D341Med (cell line): Measurements from ENCODE around the gene AGTRAP.

Experiments used
- DNase-seq: peaks from one replicate; pipeline ENCODE4 v3.0.0; 2012; ENCODE audit warnings: low spot score

The AGTRAP gene

GRCh38 chr1:11736746-11737639 is 1.1 kb downstream of the AGTRAP start:
- peak; percentile 61 for DNase-seq

DNA sequence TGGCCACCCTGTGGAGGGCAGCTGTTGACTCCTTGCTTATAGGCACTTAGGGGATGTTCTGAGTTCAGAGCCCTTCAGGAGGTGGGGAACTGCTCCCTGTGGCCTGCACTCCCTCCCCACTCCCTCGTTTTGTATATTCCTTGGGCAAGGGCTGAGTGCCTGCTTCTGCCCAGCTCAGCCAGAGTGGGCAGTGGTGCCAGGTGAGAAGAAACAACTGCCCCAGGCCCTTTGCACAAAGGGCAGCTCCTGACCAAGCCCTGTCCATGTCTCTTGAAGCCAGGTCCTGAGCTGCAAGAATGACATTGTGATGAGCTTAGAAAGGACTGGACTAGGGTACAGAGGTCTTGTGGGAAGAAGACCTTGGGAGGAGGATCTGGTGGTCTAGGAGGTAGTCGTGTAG is 2.2 kb downstream of the AGTRAP start:
- DNase-seq, result no peak

GRCh38 chr1:11738783-11739182 is 2.8 kb downstream of the AGTRAP start:
- DNase-seq, result no peak

GRCh38 chr1:11740258-11741192 is 4.6 kb downstream of the AGTRAP start:
- no peak for DNase-seq

DNA sequence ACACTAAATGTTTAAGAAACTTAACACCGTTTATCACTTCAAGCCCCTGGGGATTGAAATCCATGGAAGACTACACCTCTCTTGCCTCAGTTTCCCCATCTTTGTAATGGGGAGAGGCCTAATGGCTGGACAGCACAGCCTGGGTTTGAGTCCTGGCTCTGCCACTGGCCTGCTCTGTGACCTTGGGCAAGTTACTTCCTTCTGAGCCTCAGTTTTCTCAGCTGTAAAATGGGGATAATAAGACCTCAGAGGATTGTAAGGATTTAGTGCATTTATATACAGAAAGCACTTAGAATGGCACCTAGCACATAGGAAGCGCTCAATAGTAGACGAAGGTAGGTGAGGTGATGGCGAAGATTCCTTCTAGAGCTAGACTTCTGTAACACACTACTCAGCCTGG is 5.5 kb downstream of the AGTRAP start:
- no peak for DNase-seq

- DNase-seq, result no peak
Observed at GRCh38 chr1:11741919-11742558, 6.1 kb downstream of the AGTRAP start.

DNA sequence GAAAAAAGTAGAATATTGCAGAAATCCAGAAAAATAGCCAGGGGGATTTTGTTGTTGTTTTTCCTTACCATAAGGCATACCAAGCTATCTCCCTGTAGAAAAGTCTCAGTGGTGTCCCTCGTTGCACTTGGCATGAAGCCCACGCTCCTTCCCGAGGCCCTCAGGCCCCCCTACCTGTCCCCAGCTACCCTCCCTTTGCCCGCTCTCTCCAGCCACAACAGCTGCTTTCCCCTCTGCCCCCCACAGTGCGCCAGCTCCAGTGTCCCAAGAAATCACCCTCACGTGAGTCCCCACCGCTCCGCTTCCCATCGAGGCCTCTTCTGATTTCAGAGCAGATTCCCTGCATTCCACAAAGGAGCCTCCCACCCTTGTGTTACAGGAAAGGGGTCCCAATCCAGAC is 8.4 kb downstream of the AGTRAP start:
- no peak for DNase-seq

DNA sequence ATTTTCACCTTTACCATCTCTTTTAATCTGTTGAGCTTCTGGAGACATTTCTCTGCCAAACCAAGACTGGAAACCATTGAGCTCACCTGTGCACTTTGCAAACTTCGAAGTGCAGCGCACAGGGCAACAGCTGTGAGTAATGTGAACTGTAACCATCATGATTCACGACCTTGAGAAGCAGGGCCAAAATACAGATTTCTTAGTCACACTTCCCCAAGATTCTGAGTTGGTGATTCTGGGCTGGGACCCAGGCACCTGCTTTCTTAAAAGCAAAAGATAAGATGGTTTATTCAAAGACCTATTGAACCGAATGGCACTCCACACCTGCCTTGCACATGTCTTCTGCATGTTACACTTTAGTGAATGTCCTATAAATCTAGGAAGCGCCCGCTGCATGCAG is 10.2 kb downstream of the AGTRAP start:
- no peak for DNase-seq

GRCh38 chr1:11746795-11747487 is 11.0 kb downstream of the AGTRAP start:
- DNase-seq, result no peak

GRCh38 chr1:11748294-11749202 is 12.6 kb downstream of the AGTRAP start:
- DNase-seq, result no peak

- DNase-seq, result peak; percentile 73
Observed at GRCh38 chr1:11749203-11749689, 13.3 kb downstream of the AGTRAP start.

DNA sequence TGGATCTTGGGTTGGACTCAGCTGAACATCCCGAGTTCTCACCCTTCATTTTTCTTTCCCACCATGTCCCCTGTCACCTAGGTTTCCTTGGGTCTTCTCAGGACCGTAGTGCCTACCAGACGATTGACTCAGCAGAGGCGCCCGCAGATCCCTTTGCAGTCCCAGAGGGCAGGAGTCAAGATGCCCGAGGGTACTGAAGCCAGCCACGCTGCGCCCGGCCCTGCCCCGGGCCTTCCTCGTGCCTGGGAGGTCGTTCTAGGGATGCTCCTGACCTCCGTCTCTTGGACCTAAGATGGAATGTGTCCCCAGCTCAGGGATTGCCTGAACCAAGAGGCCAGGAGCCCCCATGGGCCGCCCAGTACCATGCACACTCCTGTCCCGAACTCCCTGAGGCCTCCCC is 14.1 kb downstream of the AGTRAP start:
- DNase-seq, result peak; percentile 8

- DNase-seq, result peak; percentile 8
Observed at GRCh38 chr1:11751087-11751486, 15.2 kb downstream of the AGTRAP start.

DNA sequence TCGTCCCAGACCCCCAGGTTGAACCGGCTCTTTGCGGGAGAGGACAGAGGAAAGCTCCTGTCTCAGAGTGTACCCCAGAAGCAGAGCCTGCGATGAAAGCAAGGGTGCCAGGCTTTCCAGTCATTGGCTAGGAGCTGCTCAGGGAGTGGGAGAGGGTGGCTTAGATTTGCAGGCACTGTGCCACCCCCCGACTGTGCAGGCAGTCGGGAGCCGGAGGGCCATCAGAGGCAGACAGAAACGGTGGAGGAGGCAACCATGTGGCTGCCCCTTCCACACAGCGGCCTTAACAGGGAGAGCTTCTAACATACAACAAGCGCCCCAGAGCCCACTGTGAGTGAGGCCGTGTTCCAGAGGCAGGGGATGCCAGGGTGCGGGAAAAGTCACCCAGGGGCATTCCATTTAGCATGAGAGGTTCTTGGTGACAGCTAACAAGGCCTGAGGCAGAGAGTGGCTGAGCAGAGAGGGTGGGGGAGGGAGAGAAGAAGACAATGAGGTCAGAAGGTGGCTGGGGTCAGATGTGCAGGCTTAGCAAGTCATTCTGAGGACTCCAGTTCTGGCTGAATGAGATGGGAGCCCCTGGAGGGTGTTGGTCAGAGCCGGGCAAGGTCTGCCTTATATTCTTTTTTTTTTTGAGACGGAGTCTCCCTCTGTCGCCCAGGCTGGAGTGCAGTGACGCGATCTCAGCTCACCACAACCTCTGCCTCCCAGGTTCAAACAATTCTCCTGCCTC is 16.6 kb downstream of the AGTRAP start:
- DNase-seq, result no peak

DNA sequence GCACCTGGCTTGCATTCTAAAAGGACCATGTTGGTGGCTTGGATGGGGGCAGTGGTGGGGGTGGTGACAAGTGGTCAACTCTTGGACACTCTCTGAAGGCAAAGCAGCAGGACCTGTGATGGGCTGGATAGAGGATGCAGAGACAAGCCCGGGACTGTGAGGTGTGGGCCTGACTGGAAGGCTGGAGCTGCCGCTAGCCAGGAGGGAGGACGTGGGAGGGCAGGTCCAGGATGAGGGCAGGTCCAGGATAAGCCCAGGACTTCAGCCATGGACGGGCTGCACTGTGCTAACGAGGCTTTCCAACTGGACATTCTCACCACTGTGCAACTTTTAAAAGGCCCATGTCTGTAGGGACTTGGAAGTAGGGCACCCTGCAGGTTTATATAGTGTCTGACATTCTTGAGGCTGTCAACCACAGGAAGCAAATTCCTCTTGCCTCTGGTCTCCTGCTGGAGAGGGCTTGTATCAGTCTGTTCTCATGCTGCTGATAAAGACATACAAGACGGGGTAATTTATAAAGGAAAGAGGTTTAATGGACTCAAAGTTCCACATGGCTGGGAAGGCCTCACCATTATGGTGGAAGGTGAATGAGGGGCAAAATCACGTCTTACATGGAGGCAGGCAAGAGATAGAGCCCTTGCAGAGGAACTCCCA is 17.7 kb downstream of the AGTRAP start:
- DNase-seq, result no peak

DNA sequence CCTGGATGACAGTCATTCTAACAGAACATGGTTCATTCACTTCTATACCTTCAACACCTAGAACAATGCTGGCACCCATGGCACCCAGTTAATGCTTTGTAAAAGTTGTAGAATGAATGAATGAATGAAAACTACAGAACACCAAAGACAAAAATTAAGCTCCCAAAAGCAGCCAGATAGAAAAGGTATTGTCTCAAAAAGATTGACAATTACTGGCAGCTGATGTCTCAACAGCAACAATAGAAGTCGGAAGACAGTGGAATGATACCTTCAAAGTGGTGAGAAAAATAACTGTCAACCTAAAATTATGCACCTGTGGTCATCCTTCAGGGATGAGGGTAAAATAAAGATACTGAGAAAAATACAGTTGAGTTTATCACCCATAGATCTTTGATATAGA is 21.1 kb downstream of the AGTRAP start:
- DNase-seq, result no peak

DNA sequence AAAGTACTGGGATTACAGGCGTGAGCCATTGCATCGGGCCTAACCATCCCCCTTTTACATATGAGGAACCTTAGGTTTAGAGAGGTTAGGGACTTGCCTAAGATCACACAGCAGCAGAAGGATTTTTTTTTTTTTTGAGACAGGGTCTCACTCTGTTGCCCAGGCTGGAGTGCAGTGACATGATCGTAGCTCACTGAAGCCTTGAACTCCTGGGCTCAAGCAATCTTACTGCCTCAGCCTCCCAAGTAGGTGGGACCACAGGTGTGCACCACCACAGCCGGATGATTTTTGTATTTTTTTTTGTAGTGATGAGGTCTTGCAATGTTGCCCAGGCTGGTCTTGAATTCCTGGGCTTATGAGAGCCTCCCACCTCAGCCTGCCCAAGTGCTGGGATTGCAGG is 23.9 kb downstream of the AGTRAP start:
- DNase-seq, result no peak

DNA sequence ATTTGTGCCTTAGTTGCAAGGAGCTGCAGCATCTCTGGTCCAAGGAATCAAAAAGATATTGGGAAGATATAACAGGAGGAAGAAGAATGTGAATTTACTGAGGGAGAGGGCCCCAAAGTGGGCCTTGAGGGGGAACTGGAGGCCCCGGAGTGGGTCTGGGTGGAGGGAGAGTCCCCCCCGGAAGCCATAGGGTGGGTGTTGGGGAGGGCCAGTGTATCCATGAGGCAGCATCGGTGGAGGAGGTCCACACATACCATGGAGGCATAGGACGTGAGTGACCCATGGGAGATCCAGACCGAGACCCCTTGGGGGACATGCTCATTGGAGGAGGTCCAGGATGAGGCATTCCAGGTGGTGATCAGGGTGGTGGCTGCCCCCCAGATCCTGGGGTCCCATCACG is 25.3 kb downstream of the AGTRAP start:
- no peak for DNase-seq

- DNase-seq, result no peak
Observed at GRCh38 chr1:11761988-11762406, 26.1 kb downstream of the AGTRAP start, which contains the start of gene C1orf167. C1orf167 (plus strand) TSS chr1:11762193; CDS start chr1:11764401, 2,208 bp downstream.
